ENCODE measurements around the gene MRPL36. TPM values are rescaled to one million over a fixed set of nuclear protein-coding genes. Genes with fewer than 3 reads are reported as not detected.

Gene MRPL36
- total and polyA plus RNA-seq, 4 donors = 14.5 to 62.8 (median 40.4) TPM

- WGBS, 2 donors = 85 to 88% methylated on average over 6 of the region's 6 CpGs
- Histone ChIP-seq H3K36me3 (ENCODE audit: control insufficient read depth in 4 of 4, insufficient read depth in 4 of 4, low read length in 4 of 4) (no peaks in the 10 kb centered on the region), H3K27me3 (ENCODE audit: control insufficient read depth in 3 of 3, insufficient read depth in 3 of 3, low read length in 2 of 3) (peaks cover 0 to 6% (median 2%) of the 10 kb centered on the region in 3 donors), H3K27ac (ENCODE audit: low read depth in 1 of 2, low read length in 1 of 2) (no peak overlapping the region), H3K4me1 (ENCODE audit: control insufficient read depth in 5 of 5, insufficient read depth in 5 of 5, low read length in 5 of 5) (peaks cover 0 to 7% (median 3%) of the 10 kb centered on the region in 5 donors), H3K9me3 (ENCODE audit: control insufficient read depth in 4 of 4, insufficient read depth in 3 of 4, low read length in 3 of 4) (peaks cover 0 to 3% (median 0%) of the 10 kb centered on the region in 4 donors), H3K9ac (ENCODE audit: insufficient read depth in 1 of 2, low read length in 2 of 2) (no peak overlapping the region), H3K4me3 (no peak overlapping the region)
- TF ChIP-seq CTCF (IDR thresholded peaks at IDR 0.05; ENCODE audit: control extremely low read depth, extremely low read depth) = no peak
- no peak for DNase-seq
- ATAC-seq (ENCODE audit: insufficient read depth, low FRiP score) = no peak
These were observed 22.8 kb downstream of the MRPL36 start for GRCh38 chr5:1776831-1777230.

- Histone ChIP-seq H3K36me3 (ENCODE audit: control insufficient read depth in 4 of 4, insufficient read depth in 4 of 4, low read length in 4 of 4) (no peaks in the 10 kb centered on the region), H3K9ac (ENCODE audit: insufficient read depth in 1 of 2, low read length in 2 of 2) (no peak overlapping the region), H3K9me3 (ENCODE audit: control insufficient read depth in 4 of 4, insufficient read depth in 3 of 4, low read length in 3 of 4) (peaks cover 0 to 3% (median 0%) of the 10 kb centered on the region in 4 donors), H3K27me3 (ENCODE audit: control insufficient read depth in 3 of 3, insufficient read depth in 3 of 3, low read length in 2 of 3) (peaks cover 2 to 11% (median 4%) of the 10 kb centered on the region in 3 donors), H3K27ac (ENCODE audit: low read depth in 1 of 2, low read length in 1 of 2) (no peak overlapping the region), H3K4me3 (no peak overlapping the region), H3K4me1 (ENCODE audit: control insufficient read depth in 5 of 5, insufficient read depth in 5 of 5, low read length in 5 of 5) (no peaks in the 10 kb centered on the region)
- 23 to 42% methylated on average over 5 of the region's 5 CpGs for WGBS, 2 donors
- no peak for TF ChIP-seq CTCF (IDR thresholded peaks at IDR 0.05; ENCODE audit: control extremely low read depth, extremely low read depth)
- ATAC-seq (ENCODE audit: insufficient read depth, low FRiP score) = no peak
- peak in 2 of 3 donors; percentile 14 to 39 for DNase-seq
These were observed 27.0 kb downstream of the MRPL36 start for GRCh38 chr5:1772634-1773033.

DNA sequence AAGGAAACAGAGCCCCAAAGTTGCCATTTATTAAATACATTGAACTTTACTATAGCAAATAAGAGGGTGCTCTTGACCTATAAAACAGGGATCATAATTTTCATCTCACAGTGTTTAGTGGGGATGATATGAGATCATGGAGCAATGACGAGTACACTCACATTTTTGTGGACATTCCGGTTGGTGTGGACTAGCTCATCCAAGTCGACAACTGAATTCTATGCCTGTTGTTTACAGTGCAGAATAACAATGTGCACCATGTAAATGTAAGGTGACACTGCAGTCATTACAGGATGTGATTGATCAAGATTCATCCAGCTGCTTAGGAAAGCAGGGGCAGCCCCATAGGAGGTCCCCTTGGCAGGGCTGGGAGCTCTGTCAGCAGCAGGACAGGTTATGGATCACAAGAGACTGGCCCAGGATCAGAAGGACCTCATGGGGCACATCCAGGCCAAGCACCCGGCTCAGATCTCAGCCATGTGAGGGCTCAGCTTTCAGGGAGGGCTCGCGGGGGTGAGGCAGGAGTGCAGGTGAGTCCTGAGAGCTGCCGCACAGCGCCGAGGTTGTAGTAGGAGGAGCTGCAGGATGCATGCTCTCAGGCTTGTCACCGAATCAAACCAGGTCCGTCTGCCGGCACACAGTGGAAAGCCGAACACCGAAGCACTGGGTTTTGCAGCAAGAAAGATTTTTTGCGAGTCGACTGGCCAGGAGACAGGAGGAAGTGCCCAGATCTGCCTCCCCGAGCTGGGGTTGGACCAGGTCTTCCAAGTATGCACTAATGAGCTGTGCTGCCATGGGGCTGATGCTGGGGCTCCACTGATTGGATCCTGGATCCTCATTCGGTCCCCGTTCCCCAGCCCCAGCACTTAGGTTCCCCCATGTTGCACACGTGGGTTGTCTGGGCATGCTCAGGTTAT is 28.2 kb downstream of the MRPL36 start:
- H3K9me3 ChIP-seq (ENCODE audit: control insufficient read depth in 4 of 4, insufficient read depth in 3 of 4, low read length in 3 of 4) = peaks cover 0 to 3% (median 0%) of the 10 kb centered on the region in 4 donors
- peaks cover 2 to 11% (median 4%) of the 10 kb centered on the region in 3 donors for H3K27me3 ChIP-seq (ENCODE audit: control insufficient read depth in 3 of 3, insufficient read depth in 3 of 3, low read length in 2 of 3)
- no peak for ATAC-seq (ENCODE audit: insufficient read depth, low FRiP score)
- H3K36me3 ChIP-seq (ENCODE audit: control insufficient read depth in 4 of 4, insufficient read depth in 4 of 4, low read length in 4 of 4) = no peaks in the 10 kb centered on the region
- H3K4me1 ChIP-seq (ENCODE audit: control insufficient read depth in 5 of 5, insufficient read depth in 5 of 5, low read length in 5 of 5) = no peaks in the 10 kb centered on the region
- H3K4me3 ChIP-seq = no peak overlapping the region
- TF ChIP-seq CTCF (IDR thresholded peaks at IDR 0.05; ENCODE audit: control extremely low read depth, extremely low read depth) = no peak
- no peak overlapping the region for H3K9ac ChIP-seq (ENCODE audit: insufficient read depth in 1 of 2, low read length in 2 of 2)
- WGBS, 2 donors = 65 to 70% methylated on average over 20 of the region's 20 CpGs
- DNase-seq = no peak
- no peak overlapping the region for H3K27ac ChIP-seq (ENCODE audit: low read depth in 1 of 2, low read length in 1 of 2)
